SK-N-SH (cell line): ENCODE results near the gene HMGXB3. TPM values are rescaled to one million over a fixed set of nuclear protein-coding genes. Genes with fewer than 3 reads are reported as not detected.

Experiments used
- CTCF ChIA-PET: fragments of 300-600, 350-600 bp; formaldehyde crosslinking; extraction: SDS; loops from one replicate; lab custom pipeline; 2021; lab: Yijun Ruan, JAX
- POLR2A ChIA-PET: fragments of 350-600 bp; sonication (Branson Sonifier 250); formaldehyde crosslinking; extraction: SDS; loops from one replicate; lab custom pipeline; 2020; ENCODE audit warnings: antibody characterized with exemption, inconsistent platforms; lab: Yijun Ruan, JAX
- DNase-seq: peaks from one replicate; pipeline ENCODE4 v3.0.0; 2012
- H2AFZ ChIP-seq: fragments of 200-600 bp; sonication (generic); 2 replicates; pipeline ENCODE4 v1.8.1; 2016; ENCODE audit warnings: antibody characterized with exemption, mild to moderate bottlenecking, low read depth
- H3F3A ChIP-seq: fragments of 200-600 bp; sonication (generic); replicated peaks from 2 replicates; pipeline ENCODE3; 2016; ENCODE audit warnings: antibody characterized with exemption, mild to moderate bottlenecking; ENCODE audit not compliant: insufficient read depth
- H3K27ac ChIP-seq, 2 experiments: fragments of 200-500 bp in 1 of 2; fragments of 200-600 bp in 1 of 2; sonication (Bioruptor generic) in 1 of 2; sonication (generic), shearing (Covaris generic) in 1 of 2; 2 replicates each; pipeline versions ENCODE4 v1.5.1 to v1.6.1; 2014 to 2016; ENCODE audit warnings: low read depth in 2 of 2, inconsistent platforms in 1 of 2, low read length in 1 of 2, mild to moderate bottlenecking in 1 of 2, mixed read lengths in 1 of 2
- H3K27me3 ChIP-seq: fragments of 200-600 bp; sonication (generic), shearing (Covaris generic); 2 replicates; pipeline ENCODE4 v1.6.1; 2016; ENCODE audit warnings: mixed run types; ENCODE audit not compliant: insufficient read depth
- H3K36me3 ChIP-seq, 2 experiments: fragments of 200-500 bp in 1 of 2; fragments of 200-600 bp in 1 of 2; sonication (Bioruptor generic) in 1 of 2; sonication (generic) in 1 of 2; replicated peaks in 1 of 2; 2 replicates each; pipeline versions ENCODE3 to v1.5.1; 2014 to 2016; ENCODE audit warnings: low read length in 1 of 2, mild to moderate bottlenecking in 1 of 2; ENCODE audit not compliant: insufficient read depth in 2 of 2, control insufficient read depth in 1 of 2
- H3K4me1 ChIP-seq, 2 experiments: fragments of 200-500 bp in 1 of 2; fragments of 200-600 bp in 1 of 2; sonication (Bioruptor generic) in 1 of 2; sonication (generic), shearing (Covaris generic) in 1 of 2; 2 replicates each; pipeline versions ENCODE4 v1.5.1 to v1.6.1; 2014 to 2016; ENCODE audit warnings: low read depth in 1 of 2, low read length in 1 of 2, mixed run types in 1 of 2; ENCODE audit not compliant: insufficient read depth in 2 of 2, control insufficient read depth in 1 of 2
- H3K4me2 ChIP-seq: fragments of 200-600 bp; sonication (generic), shearing (Covaris generic); 2 replicates; pipeline ENCODE4 v1.6.1; 2017; ENCODE audit warnings: mixed run types
- H3K4me3 ChIP-seq, 2 experiments: fragments of 200-500 bp in 1 of 2; fragments of 200-600 bp in 1 of 2; sonication (Bioruptor generic) in 1 of 2; sonication (generic), shearing (Covaris generic) in 1 of 2; 2 replicates each; pipeline versions ENCODE4 v1.5.1 to v1.8.1; 2014 to 2016; ENCODE audit warnings: low read depth in 2 of 2, inconsistent platforms in 1 of 2, low read length in 1 of 2, mild to moderate bottlenecking in 1 of 2, mixed read lengths in 1 of 2, moderate library complexity in 1 of 2
- H3K79me2 ChIP-seq: fragments of 200-600 bp; sonication (generic); 2 replicates; pipeline ENCODE4 v1.8.1; 2017; ENCODE audit warnings: mild to moderate bottlenecking; ENCODE audit not compliant: insufficient read depth
- H3K9ac ChIP-seq: fragments of 200-600 bp; sonication (generic); 2 replicates; pipeline ENCODE4 v1.6.1; 2017; ENCODE audit warnings: mixed run types
- H3K9me2 ChIP-seq: fragments of 200-600 bp; sonication (generic); 2 replicates; pipeline ENCODE4 v1.6.1; 2017; ENCODE audit warnings: mixed run types
- H3K9me3 ChIP-seq: fragments of 200-600 bp; sonication (generic); 2 replicates; pipeline ENCODE4 v1.6.1; 2017; ENCODE audit warnings: mixed run types, mild to moderate bottlenecking, moderate library complexity
- H4K20me1 ChIP-seq: fragments of 200-600 bp; sonication (generic); 2 replicates; pipeline ENCODE4 v1.6.1; 2017; ENCODE audit warnings: mild to moderate bottlenecking, mixed run types; ENCODE audit not compliant: insufficient read depth
- CHD2 ChIP-seq: fragments of 150-350 bp; IDR thresholded peaks from 2 replicates; pipeline ENCODE4 v1.6.1; 2018; ENCODE audit warnings: low read length; ENCODE audit not compliant: partially characterized antibody
- EP300 ChIP-seq, 2 experiments: IDR thresholded peaks; 2 replicates each; pipeline versions ENCODE4 v1.4.0 to v1.6.1; 2012; ENCODE audit warnings: borderline replicate concordance in 1 of 2, low read depth in 1 of 2, low read length in 1 of 2
- GABPA ChIP-seq: IDR thresholded peaks from 2 replicates; pipeline ENCODE4 v1.4.0; 2012; ENCODE audit warnings: low read depth, mild to moderate bottlenecking
- GATA2 ChIP-seq: sonication (generic); formaldehyde crosslinking; IDR thresholded peaks from 2 replicates; pipeline ENCODE4 v1.5.0; 2020; ENCODE audit warnings: mild to moderate bottlenecking, missing genetic modification reagents
- JUND ChIP-seq: IDR thresholded peaks from 2 replicates; pipeline ENCODE4 v1.4.0; 2012
- MEF2A ChIP-seq: IDR thresholded peaks from 2 replicates; pipeline ENCODE4 v1.4.0; 2012; ENCODE audit warnings: low read depth, borderline replicate concordance
- MXI1 ChIP-seq: IDR thresholded peaks from 2 replicates; pipeline ENCODE4 v1.6.1; 2012; ENCODE audit warnings: mild to moderate bottlenecking, low read depth, low read length, improper control_type of control experiment
- NFIC ChIP-seq: IDR thresholded peaks from 2 replicates; pipeline ENCODE4 v1.4.0; 2012; ENCODE audit warnings: borderline replicate concordance
- RCOR1 ChIP-seq: fragments of 150-350 bp; IDR thresholded peaks from 2 replicates; pipeline ENCODE4 v1.6.1; 2017; ENCODE audit warnings: antibody characterized with exemption, low read length
- RFX5 ChIP-seq: IDR thresholded peaks from 2 replicates; pipeline ENCODE4 v1.6.1; 2012; ENCODE audit warnings: mild to moderate bottlenecking, improper control_type of control experiment, low read length
- SIN3A ChIP-seq: IDR thresholded peaks from 2 replicates; pipeline ENCODE4 v1.6.1; 2012; ENCODE audit warnings: low read depth, mild to moderate bottlenecking, low read length, moderate library complexity, borderline replicate concordance
- SMC3 ChIP-seq: IDR thresholded peaks from 2 replicates; pipeline ENCODE4 v1.6.1; 2012; ENCODE audit warnings: low read depth, low read length, improper control_type of control experiment
- TCF12 ChIP-seq: IDR thresholded peaks from 2 replicates; pipeline ENCODE4 v1.4.0; 2012
- WGBS: methylation state at CpG from one replicate; pipeline ENCODE4 v1.1.6; 2017; ENCODE audit warnings: low lambda C conversion rate; 5-methylcytosine and 5-hydroxymethylcytosine counted together
- polyA plus RNA-seq, 3 experiments: library from polyadenylated mRNA; depleted of rRNA; stranded (reverse); fragments of >200 nt; gene quantifications; 2 replicates each; pipeline ENCODE4 v1.2.3, GENCODE V29; 2012
- TF ChIP-seq, protein P1 (sequence below): fragments of 200-600 bp; sonication (generic); IDR thresholded peaks from 2 replicates; pipeline ENCODE4 v1.6.1; 2017; ENCODE audit warnings: antibody characterized with exemption, mild to moderate bottlenecking, moderate library complexity
- TF ChIP-seq, protein P2 (sequence below): IDR thresholded peaks from 2 replicates; pipeline ENCODE4 v1.4.0; 2012; ENCODE audit warnings: low read depth, borderline replicate concordance
- TF ChIP-seq, protein P3 (sequence below): fragments of 150-350 bp; IDR thresholded peaks from 2 replicates; pipeline ENCODE4 v1.6.1; 2017; ENCODE audit warnings: antibody characterized with exemption, low read length, low read depth, borderline replicate concordance

HMGXB3 gene
- polyA plus RNA-seq, 1 of the 3 experiments (the other 2 are of a cell fraction) = 28.8 TPM

DNA sequence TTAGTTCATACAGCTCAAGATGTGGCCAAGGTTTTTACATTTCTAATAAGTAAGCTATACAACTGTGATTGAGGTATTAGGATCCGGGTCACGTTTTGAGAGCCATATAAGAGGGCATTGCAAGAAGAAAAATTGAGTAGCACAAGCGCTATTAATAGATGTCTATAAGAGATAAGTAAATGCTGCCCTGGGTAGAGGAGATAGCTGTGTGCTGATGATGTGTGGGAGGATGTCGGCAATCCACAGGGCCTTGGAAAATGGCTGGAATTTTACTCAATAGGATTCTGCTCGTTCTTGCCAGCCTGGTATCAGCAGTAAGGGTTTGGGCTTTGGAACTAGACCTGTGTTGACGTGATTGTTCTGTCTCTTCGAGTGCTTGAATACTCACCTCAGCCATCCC, 44.2 kb downstream of the HMGXB3 start:
- peaks cover 6 to 22% of the 10 kb centered on the region in 2 experiments for H3K4me1 ChIP-seq
- H3F3A ChIP-seq = peaks cover 32% of the 10 kb centered on the region
- H3K9me3 ChIP-seq = no peaks in the 10 kb centered on the region
- no peak overlapping the region for H2AFZ ChIP-seq
- H3K4me3 ChIP-seq = no peak overlapping the region
- no peaks in the 10 kb centered on the region for H3K27me3 ChIP-seq
- no peak for DNase-seq
- peaks cover 68 to 80% of the 10 kb centered on the region in 2 experiments for H3K36me3 ChIP-seq
- peak overlapping the region; percentile 62 for H3K4me2 ChIP-seq
- H3K9ac ChIP-seq = peak overlapping the region; percentile 42; the same call in 1 of the 2 replicates
- POLR2A ChIA-PET = no interaction called here
- peaks cover 21% of the 10 kb centered on the region; the same call in 1 of the 2 replicates for H3K79me2 ChIP-seq
- no peaks in the 10 kb centered on the region for H3K9me2 ChIP-seq
- H3K27ac ChIP-seq = peak overlapping the region; percentile 43 to 94; a peak in 3 of 4 replicates
- WGBS = 54% methylated on average over 7 of the region's 7 CpGs
- TF ChIP-seq NFIC = no peak
- TF ChIP-seq RCOR1 = no peak
- TF ChIP-seq SMC3 = no peak
- no peak for TF ChIP-seq EP300 (IDR thresholded peaks at IDR 0.05; ENCODE audit: borderline replicate concordance in 1 of 2, low read depth in 1 of 2, low read length in 1 of 2)
- no peak for TF ChIP-seq JUND
- no peak for TF ChIP-seq SIN3A
- TF ChIP-seq CHD2 = no peak
- TF ChIP-seq TCF12 = no peak
- TF ChIP-seq, protein P1, sequence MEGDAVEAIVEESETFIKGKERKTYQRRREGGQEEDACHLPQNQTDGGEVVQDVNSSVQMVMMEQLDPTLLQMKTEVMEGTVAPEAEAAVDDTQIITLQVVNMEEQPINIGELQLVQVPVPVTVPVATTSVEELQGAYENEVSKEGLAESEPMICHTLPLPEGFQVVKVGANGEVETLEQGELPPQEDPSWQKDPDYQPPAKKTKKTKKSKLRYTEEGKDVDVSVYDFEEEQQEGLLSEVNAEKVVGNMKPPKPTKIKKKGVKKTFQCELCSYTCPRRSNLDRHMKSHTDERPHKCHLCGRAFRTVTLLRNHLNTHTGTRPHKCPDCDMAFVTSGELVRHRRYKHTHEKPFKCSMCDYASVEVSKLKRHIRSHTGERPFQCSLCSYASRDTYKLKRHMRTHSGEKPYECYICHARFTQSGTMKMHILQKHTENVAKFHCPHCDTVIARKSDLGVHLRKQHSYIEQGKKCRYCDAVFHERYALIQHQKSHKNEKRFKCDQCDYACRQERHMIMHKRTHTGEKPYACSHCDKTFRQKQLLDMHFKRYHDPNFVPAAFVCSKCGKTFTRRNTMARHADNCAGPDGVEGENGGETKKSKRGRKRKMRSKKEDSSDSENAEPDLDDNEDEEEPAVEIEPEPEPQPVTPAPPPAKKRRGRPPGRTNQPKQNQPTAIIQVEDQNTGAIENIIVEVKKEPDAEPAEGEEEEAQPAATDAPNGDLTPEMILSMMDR = no peak
- TF ChIP-seq, protein P2, sequence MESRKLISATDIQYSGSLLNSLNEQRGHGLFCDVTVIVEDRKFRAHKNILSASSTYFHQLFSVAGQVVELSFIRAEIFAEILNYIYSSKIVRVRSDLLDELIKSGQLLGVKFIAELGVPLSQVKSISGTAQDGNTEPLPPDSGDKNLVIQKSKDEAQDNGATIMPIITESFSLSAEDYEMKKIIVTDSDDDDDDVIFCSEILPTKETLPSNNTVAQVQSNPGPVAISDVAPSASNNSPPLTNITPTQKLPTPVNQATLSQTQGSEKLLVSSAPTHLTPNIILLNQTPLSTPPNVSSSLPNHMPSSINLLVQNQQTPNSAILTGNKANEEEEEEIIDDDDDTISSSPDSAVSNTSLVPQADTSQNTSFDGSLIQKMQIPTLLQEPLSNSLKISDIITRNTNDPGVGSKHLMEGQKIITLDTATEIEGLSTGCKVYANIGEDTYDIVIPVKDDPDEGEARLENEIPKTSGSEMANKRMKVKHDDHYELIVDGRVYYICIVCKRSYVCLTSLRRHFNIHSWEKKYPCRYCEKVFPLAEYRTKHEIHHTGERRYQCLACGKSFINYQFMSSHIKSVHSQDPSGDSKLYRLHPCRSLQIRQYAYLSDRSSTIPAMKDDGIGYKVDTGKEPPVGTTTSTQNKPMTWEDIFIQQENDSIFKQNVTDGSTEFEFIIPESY = no peak
- no peak for TF ChIP-seq RFX5
- TF ChIP-seq GABPA = no peak
- TF ChIP-seq GATA2 (CRISPR knock-in tag) = no peak
- no peak for TF ChIP-seq MEF2A
- TF ChIP-seq, protein P3, sequence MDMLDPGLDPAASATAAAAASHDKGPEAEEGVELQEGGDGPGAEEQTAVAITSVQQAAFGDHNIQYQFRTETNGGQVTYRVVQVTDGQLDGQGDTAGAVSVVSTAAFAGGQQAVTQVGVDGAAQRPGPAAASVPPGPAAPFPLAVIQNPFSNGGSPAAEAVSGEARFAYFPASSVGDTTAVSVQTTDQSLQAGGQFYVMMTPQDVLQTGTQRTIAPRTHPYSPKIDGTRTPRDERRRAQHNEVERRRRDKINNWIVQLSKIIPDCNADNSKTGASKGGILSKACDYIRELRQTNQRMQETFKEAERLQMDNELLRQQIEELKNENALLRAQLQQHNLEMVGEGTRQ = no peak
- TF ChIP-seq MXI1 = no peak
- CTCF ChIA-PET = interaction anchor here (0.9 to 1.9 kb wide), 3 partner anchors 14 to 210 kb away, joined by 3 to 6 read pairs (median 3); partner anchors contain the start of gene SLC6A7
- H4K20me1 ChIP-seq = no peaks in the 10 kb centered on the region
